ENCODE results near the gene GPR173.
A peak's percentile ranks its signal among the peaks of the same experiment; 100 is the strongest.

GPR173 gene

GRCh38 chrX:53071604-53072417 is 23.2 kb downstream of the GPR173 start:
- peak; percentile 91 for DNase-seq

GRCh38 chrX:53072418-53073114 is 24.0 kb downstream of the GPR173 start:
- DNase-seq, result peak; percentile 58

- DNase-seq, result peak; percentile 84
These were observed 24.6 kb downstream of the GPR173 start for GRCh38 chrX:53073115-53073586.

GRCh38 chrX:53075011-53075410 is 26.4 kb downstream of the GPR173 start:
- no peak for DNase-seq

GRCh38 chrX:53076671-53077070 is 28.1 kb downstream of the GPR173 start:
- DNase-seq, result no peak

GRCh38 chrX:53077207-53078197 is 28.9 kb downstream of the GPR173 start:
- DNase-seq, result no peak

GRCh38 chrX:53078943-53079342 is 30.4 kb downstream of the GPR173 start:
- DNase-seq, result no peak

- DNase-seq, result no peak
These were observed 32.3 kb downstream of the GPR173 start for GRCh38 chrX:53080628-53081580.

- DNase-seq, result peak; percentile 99
These were observed 33.6 kb downstream of the GPR173 start, which contains the start of gene TSPYL2 for GRCh38 chrX:53081925-53082772. Gene TSPYL2 (plus strand): TSS chrX:53082367. CDS start chrX:53082499, 132 bp downstream.

GRCh38 chrX:53082773-53083616 is 34.4 kb downstream of the GPR173 start:
- DNase-seq, result no peak

- DNase-seq, result no peak
These were observed 35.5 kb downstream of the GPR173 start for GRCh38 chrX:53084043-53084570.

GRCh38 chrX:53084863-53085262 is 36.3 kb downstream of the GPR173 start:
- no peak for DNase-seq

GRCh38 chrX:53085661-53086229 is 37.2 kb downstream of the GPR173 start:
- DNase-seq, result no peak

- DNase-seq, result no peak
These were observed 37.9 kb downstream of the GPR173 start for GRCh38 chrX:53086464-53086863.

- no peak for DNase-seq
These were observed 38.8 kb downstream of the GPR173 start for GRCh38 chrX:53087388-53087831.

- peak; percentile 90 for DNase-seq
These were observed 39.8 kb downstream of the GPR173 start for GRCh38 chrX:53088136-53088974.

- peak; percentile 75 for DNase-seq
These were observed 40.7 kb downstream of the GPR173 start for GRCh38 chrX:53089224-53089842.

All from NCI-H1092 treated with DMSO at 0.1 percent for 48 hours (cell line).